IPS DF 19.7 (cell line): ENCODE results near the gene TMBIM4.
"Not testable (repeated sequence)": the region's sequence is repeated elsewhere in the genome, so short reads cannot be mapped to it uniquely, and the experiment has no call there.

Source experiments
- DNase-seq: peaks from one replicate; pipeline ENCODE4 v3.0.0-alpha.2; 2013; ENCODE audit warnings: low read depth, low spot score

The TMBIM4 gene

GRCh38 chr12:66169221-66170170 lies at the start of gene TMBIM4:
TSS of gene TMBIM4 (minus strand) at chr12:66169996. CDS start at chr12:66169951, 45 bp downstream.
- DNase-seq, result peak; percentile 73

- no peak for DNase-seq
These were observed 47.6 kb upstream of the TMBIM4 start for GRCh38 chr12:66217342-66217917.

GRCh38 chr12:66213011-66213410 lies 43.2 kb upstream of the TMBIM4 start:
- not testable (repeated sequence) for DNase-seq

DNA sequence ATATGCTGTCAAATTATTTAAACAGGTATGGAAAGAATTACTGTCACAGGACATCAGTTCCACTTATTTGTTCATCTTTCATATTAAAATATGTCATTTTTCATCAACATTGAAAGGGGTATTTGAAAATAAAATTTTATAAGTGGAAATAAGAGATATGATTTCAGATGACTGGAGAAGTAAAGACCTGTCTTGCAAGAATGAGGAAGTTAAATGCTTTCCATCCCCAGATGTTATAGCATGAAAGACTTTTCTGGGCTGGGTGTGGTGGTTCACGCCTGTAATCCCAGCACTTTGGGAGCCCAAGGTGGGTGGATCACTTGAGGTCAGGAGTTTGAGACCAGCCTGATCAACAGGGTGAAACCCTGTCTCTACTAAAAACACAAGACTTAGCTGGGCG lies 41.8 kb upstream of the TMBIM4 start:
- not testable (repeated sequence) for DNase-seq

DNA sequence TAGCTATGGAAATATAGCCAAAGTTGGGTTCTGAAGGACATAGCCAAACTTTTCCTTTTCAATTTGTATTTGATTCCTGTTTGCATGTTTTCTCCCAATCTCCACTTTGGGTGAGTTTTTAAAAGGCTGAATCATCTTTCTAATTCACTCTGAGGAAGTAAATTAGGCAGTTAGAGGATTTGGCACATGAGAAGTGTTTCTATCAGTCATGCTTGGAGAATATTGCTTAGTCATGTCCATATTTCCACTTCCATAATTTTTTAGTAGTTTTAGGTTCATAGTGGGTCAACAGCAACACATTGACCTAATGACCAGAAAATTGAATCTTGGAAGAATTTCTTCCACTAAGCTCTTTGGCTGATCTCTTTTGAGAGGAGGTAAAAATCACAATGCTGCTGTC lies 41.0 kb upstream of the TMBIM4 start:
- DNase-seq, result no peak

DNA sequence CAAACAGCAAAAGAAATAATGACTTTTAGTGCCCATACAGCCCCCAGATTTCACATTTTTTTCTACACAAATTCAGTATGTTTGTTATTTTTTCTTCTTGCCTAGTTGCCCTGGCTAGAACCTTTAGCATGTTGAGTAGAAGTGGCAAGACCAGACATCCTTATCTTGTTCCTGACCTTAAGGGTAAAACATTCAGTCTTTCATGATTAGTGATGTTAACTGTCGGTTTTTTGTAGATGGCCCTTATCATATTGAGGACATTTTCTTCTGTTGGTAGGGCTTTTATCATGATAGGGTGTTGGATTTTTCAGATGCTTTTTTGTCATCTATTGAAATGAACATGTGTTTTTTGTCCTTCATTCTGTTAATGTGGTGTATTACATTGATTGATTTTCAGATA lies 36.3 kb upstream of the TMBIM4 start:
- DNase-seq, result no peak

DNA sequence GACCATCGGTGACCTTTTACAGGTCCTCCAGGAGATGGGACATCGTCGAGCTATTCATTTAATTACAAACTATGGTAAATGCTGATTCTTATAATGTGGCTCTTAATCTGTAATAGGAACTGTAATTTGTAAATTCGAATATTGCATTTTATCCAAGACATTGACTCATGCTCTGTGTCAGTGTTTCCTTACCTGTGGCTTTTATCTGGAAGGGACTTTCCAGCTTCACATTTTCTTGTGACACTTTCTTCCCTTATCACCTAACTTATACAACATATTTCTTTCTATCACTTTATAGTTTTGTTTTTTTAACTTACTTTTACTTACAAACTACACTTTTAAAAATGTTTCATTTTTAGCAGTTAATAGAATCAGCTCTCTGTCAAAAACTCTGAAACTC lies 34.0 kb upstream of the TMBIM4 start:
- no peak for DNase-seq

- no peak for DNase-seq
These were observed 30.2 kb upstream of the TMBIM4 start for GRCh38 chr12:66199831-66200509.

DNA sequence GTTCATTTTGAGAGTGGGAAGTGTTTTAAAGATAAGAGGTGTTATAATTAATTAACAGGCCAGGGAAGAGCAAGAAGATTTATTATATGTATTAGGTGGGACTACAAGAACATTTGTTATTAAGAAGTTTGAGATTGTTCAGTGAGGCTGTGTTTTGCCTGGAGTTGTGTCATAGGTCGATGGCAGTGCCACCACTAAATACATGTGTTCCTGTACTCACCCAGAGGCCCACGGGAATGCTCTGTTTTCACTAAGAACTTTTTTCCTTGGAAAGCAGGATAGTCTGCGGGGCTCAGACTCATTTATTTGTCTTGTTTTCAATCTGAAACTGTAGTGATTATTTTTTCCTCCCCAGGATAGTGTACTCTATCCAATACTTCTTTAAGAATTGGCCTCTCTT lies 29.3 kb upstream of the TMBIM4 start:
- DNase-seq, result no peak

DNA sequence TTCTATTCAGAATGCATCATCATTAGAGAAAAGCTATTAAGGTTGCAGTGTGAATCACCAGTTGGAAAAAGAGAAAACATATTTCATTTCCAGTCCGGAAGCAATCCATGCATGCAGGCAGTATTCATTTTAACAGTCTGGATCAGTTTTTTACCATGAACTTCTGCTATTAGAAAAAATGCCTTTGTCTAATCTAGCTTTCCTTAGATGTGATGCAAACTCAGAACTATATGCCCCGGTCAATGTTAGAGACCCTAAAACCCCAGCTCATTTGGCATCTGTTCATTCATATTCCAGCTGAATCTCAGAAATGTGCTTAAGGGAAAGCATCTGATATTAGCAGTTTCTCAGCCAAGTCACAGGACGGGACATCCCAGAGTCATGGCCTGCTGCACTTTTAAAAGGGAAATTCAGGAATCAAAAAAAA lies 27.7 kb upstream of the TMBIM4 start:
- DNase-seq, result no peak

DNA sequence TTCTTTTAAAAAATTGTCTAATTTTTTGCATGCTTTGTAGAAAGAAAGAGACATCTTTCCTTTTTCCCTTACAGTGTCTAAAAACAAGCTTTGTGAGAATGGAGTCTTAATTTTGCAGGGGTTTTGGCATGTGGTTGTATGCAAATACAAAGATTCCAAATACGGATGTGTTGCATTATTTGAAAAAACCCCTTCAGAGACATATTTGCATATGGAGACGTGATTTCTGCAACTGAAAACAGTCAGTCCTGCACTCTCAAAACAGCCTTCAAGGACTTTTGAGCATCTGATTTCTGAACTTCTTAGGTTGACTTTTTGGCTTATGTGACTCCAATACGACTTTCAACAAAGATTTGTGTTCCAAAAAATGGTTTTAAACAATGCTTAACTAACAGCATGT lies 27.0 kb upstream of the TMBIM4 start:
- DNase-seq, result no peak

GRCh38 chr12:66195242-66195641 lies 25.4 kb upstream of the TMBIM4 start:
- DNase-seq, result no peak

DNA sequence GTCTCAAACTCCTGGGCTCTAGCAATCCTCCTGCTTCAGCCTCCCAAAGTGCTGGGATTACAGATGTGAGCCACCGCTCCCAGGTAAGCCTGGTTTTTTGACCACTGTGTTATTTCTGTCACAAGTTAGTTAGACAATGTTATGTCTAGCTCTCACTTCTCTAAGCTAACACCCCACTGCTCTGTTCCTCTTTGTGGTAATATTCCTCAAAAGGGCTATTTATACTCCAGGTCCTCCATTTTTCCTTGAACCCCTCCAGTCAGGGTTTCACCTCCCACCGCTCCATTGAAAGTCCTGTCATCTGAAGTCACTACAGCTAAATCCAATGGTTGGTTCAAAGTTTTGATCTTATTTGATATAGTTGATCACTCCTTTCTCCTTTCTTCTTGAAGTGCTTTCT lies 24.3 kb upstream of the TMBIM4 start:
- DNase-seq, result no peak

DNA sequence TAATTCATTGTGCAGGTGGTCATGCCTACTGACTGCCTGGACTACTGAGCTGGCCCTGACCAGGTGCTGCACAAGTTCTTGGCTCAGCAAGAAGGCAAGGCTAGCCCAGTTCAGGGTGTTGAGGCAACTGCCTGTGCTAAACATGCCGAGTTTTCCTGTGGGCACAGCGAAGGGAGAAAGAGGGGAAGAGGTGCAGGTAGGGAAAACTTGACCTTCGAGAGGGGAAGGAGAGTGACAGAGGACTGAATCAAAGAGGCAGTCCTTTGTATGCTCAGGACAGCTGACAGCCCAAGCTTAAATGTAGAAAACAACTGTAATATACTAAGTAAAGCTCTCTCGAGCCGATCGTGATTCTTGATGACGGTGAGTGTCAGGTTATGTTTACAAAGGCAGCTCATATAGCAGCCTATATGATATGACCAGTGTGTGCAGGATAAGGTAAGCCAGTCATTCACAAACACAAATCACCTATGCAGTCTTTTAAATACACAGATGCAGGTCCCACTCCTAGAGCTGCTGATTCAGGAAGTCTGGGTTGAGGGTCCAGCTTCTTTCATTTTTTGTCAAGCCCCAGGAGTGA lies 21.8 kb upstream of the TMBIM4 start:
- no peak for DNase-seq

- DNase-seq, result no peak
These were observed 20.9 kb upstream of the TMBIM4 start for GRCh38 chr12:66190519-66191370.

DNA sequence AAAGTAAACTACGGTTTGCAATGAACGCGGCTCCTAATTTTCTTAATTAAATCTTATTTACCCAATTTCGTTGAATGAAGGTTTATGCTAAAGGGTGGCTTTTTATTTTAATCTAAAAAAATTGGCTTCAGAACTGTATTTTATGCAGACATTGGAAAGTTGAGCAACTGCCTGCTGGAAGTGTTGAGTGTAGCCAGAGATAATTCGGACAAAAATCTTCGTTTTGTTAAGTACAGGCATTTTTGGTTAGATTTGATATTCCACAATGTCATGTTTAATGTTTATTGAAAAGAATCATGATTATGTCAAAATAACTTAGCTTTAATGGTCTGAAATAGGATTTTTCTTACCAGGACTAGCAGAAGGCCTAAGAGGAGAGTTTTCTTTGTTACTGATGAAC lies 20.1 kb upstream of the TMBIM4 start:
- DNase-seq, result no peak

DNA sequence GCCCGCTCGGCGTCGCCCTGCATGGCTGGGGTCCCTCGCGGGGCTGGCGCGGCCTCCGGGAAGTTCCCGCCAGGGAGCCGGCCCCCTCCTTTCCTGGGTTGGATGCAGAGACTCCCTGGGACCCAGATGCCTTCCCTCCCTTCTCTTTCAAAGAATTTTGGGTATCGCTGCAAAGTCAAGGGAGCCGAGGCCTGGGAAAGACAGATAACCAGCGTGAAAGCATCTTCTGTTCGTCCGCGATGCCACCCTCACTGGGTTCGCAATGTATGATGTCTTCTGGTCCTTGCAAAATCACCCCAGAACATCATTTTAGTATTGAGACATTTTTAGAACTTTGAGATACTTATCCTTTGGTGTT lies 19.7 kb upstream of the TMBIM4 start:
- no peak for DNase-seq

- no peak for DNase-seq
These were observed 19.0 kb upstream of the TMBIM4 start, which contains the start of gene IRAK3 for GRCh38 chr12:66188584-66189485. TSS of gene IRAK3 (plus strand) at chr12:66189214. CDS start at chr12:66189300, 86 bp downstream.

- no peak for DNase-seq
These were observed 18.0 kb upstream of the TMBIM4 start for GRCh38 chr12:66187821-66188220.

DNA sequence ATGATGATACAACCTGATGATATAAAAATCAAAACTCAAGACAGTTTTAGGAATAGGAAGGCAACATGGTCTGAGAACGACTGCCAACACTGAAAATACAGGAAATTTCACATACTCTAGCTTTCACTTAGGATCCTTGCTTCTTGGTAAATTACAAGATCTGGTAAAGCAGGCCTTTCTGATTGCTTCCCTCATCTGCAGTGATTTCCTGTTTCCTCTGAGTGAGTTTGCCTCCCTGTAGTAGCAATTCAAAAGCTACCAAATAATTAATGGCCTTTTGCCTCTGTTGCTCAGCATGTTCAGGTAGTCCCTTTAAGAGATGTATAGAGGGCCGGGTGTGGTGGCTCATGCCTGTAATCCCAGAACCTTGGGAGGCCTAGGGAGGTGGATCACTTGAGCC lies 17.2 kb upstream of the TMBIM4 start:
- DNase-seq, result no peak
